HepG2 (cell line): Measurements from ENCODE around the gene MBTPS1. TPM values are rescaled to one million over a fixed set of nuclear protein-coding genes. Genes with fewer than 3 reads are reported as not detected.

Experiments used
- AGO1 ChIP-seq: fragments of 200-400 bp; formaldehyde crosslinking; IDR thresholded peaks from 2 replicates; pipeline ENCODE4 v1.6.1; 2017; ENCODE audit warnings: mild to moderate bottlenecking, low read depth, low read length, moderate library complexity; ENCODE audit not compliant: poor library complexity, severe bottlenecking
- CHD2 ChIP-seq: IDR thresholded peaks from 2 replicates; pipeline ENCODE4 v1.6.1; 2011; ENCODE audit warnings: low read depth, low read length, improper control_type of control experiment
- FOXA3 ChIP-seq: IDR thresholded peaks from 2 replicates; pipeline ENCODE4 v1.6.1; 2016; ENCODE audit warnings: missing genetic modification reagents, missing compliant biosample characterization
- FOXC1 ChIP-seq: sonication (generic); formaldehyde crosslinking; IDR thresholded peaks from 2 replicates; pipeline ENCODE4 v1.8.0; 2022; ENCODE audit warnings: mild to moderate bottlenecking, missing genetic modification reagents, borderline replicate concordance
- HIC2 ChIP-seq: sonication (generic); formaldehyde crosslinking; IDR thresholded peaks from 2 replicates; pipeline ENCODE4 v1.9.0; 2022; ENCODE audit warnings: low read depth, missing genetic modification reagents
- MYC ChIP-seq: sonication (generic); formaldehyde crosslinking; IDR thresholded peaks from 2 replicates; pipeline ENCODE4 v1.9.0; 2021; ENCODE audit warnings: missing genetic modification reagents, borderline replicate concordance
- NONO ChIP-seq, 2 experiments: fragments of 450-650 bp in 1 of 2; sonication (generic) in 1 of 2; formaldehyde crosslinking in 1 of 2; IDR thresholded peaks in 1 of 2; conservative IDR thresholded peaks in 1 of 2; 2 replicates each; pipeline versions ENCODE4 v1.6.1 to v1.8.0; 2017 to 2022; ENCODE audit warnings: mild to moderate bottlenecking in 1 of 2, missing genetic modification reagents in 1 of 2, moderate library complexity in 1 of 2
- REXO4 ChIP-seq: sonication (generic); formaldehyde crosslinking; IDR thresholded peaks from 2 replicates; pipeline ENCODE4 v1.8.0; 2022; ENCODE audit warnings: missing genetic modification reagents, mild to moderate bottlenecking, borderline replicate concordance
- RXRB ChIP-seq: IDR thresholded peaks from 2 replicates; pipeline ENCODE4 v1.6.1; 2016; ENCODE audit warnings: borderline replicate concordance, missing genetic modification reagents, missing compliant biosample characterization
- TERF1 ChIP-seq: sonication (generic); formaldehyde crosslinking; IDR thresholded peaks from 2 replicates; pipeline ENCODE4 v1.8.0; 2022; ENCODE audit warnings: mild to moderate bottlenecking, missing genetic modification reagents, moderate library complexity
- ZNF121 ChIP-seq: sonication (generic); formaldehyde crosslinking; IDR thresholded peaks from 2 replicates; pipeline ENCODE4 v1.5.0; 2020; ENCODE audit warnings: mild to moderate bottlenecking, missing genetic modification reagents
- ZNF280D ChIP-seq: sonication (generic); formaldehyde crosslinking; IDR thresholded peaks from 2 replicates; pipeline ENCODE4 v1.5.1; 2020; ENCODE audit warnings: mild to moderate bottlenecking, missing genetic modification reagents
- ZNF30 ChIP-seq: sonication (generic); formaldehyde crosslinking; IDR thresholded peaks from 2 replicates; pipeline ENCODE4 v1.5.0; 2020; ENCODE audit warnings: mild to moderate bottlenecking, missing genetic modification reagents
- ZNF605 ChIP-seq: sonication (generic); formaldehyde crosslinking; IDR thresholded peaks from 2 replicates; pipeline ENCODE4 v1.8.0; 2022; ENCODE audit warnings: mild to moderate bottlenecking, missing genetic modification reagents
- ZNF644 ChIP-seq: IDR thresholded peaks from 2 replicates; pipeline ENCODE4 v1.6.1; 2016; ENCODE audit warnings: low read depth
- ZNF691 ChIP-seq: sonication (generic); formaldehyde crosslinking; IDR thresholded peaks from 2 replicates; pipeline ENCODE4 v1.4.0; 2020; ENCODE audit warnings: missing genetic modification reagents, low read depth, mild to moderate bottlenecking, borderline replicate concordance
- ZNF781 ChIP-seq: sonication (generic); formaldehyde crosslinking; IDR thresholded peaks from 2 replicates; pipeline ENCODE4 v1.5.1; 2020; ENCODE audit warnings: borderline replicate concordance, mild to moderate bottlenecking, missing genetic modification reagents; ENCODE audit errors: not compliant biosample characterization
- ZZZ3 ChIP-seq: sonication (generic); formaldehyde crosslinking; IDR thresholded peaks from 2 replicates; pipeline ENCODE4 v1.4.0; 2020; ENCODE audit warnings: missing genetic modification reagents, mild to moderate bottlenecking, borderline replicate concordance
- polyA plus RNA-seq, 8 experiments: library from polyadenylated mRNA; depleted of rRNA in 3 of 8; stranded (reverse) in 7 of 8; unstranded in 1 of 8; fragments of >200 nt; fragmentation: Illumina TruSeq in 4 of 8; extraction: Trizol in 4 of 8; gene quantifications; 2 replicates each; pipeline versions ENCODE4 v1.2.1 to v1.2.3, GENCODE V29; 2011 to 2016; ENCODE audit warnings: low read depth in 4 of 8, missing spikeins in 1 of 8, mixed read lengths in 1 of 8; ENCODE audit not compliant: insufficient read depth in 1 of 8
- total RNA-seq, 5 experiments: library from RNA; depleted of rRNA; stranded (reverse); fragments of >200 nt; fragmentation: Illumina TruSeq; extraction: Trizol; gene quantifications; 2 replicates each; pipeline ENCODE4 v1.2.3, GENCODE V29; 2016; ENCODE audit warnings: low read depth in 1 of 5

The MBTPS1 gene
- total and polyA plus RNA-seq, 2 of the 13 experiments (the other 11 are each of a cell fraction or from before 2014, with no cell fraction given) = 56.7 to 91.3 TPM

- TF ChIP-seq MYC (peak; percentile 69), ZNF644 (CRISPR knock-in tag) (0 out of 2 replicates have a peak, but pooled peaks have one; percentile 27), ZNF781 (CRISPR knock-in tag) (peak; percentile 86), ZNF280D (CRISPR knock-in tag) (no peak), ZZZ3 (CRISPR knock-in tag) (peak; percentile 96; the same call in 1 of the 2 replicates), HIC2 (peak; percentile 54; the same call in 1 of the 2 replicates), ZNF691 (no peak), ZNF121 (peak; percentile 78; the same call in 1 of the 2 replicates), FOXC1 (CRISPR knock-in tag) (peak; percentile 56), CHD2 (peak; percentile 98), FOXA3 (CRISPR knock-in tag) (peak; percentile 89), AGO1 (peak; percentile 77), RXRB (peak; percentile 61), ZNF30 (CRISPR knock-in tag) (no peak), REXO4 (CRISPR knock-in tag) (no peak), TERF1 (CRISPR knock-in tag) (no peak), NONO (IDR thresholded peaks at IDR 0.05) (no peak), NONO (CRISPR knock-in tag; conservative IDR thresholded peaks at IDR 0.05) (peak; percentile 96), ZNF605 (CRISPR knock-in tag) (peak; percentile 97)
Observed at GRCh38 chr16:84116720-84117493, at the start of gene MBTPS1 (continued).
